NCI-H2171 (cell line): ENCODE results near the gene ECT2L.
"Not testable (repeated sequence)": the region's sequence is repeated elsewhere in the genome, so short reads cannot be mapped to it uniquely, and the experiment has no call there.

ENCODE experiments used
- DNase-seq: peaks from one replicate; lab custom pipeline; 2025; lab: John Stamatoyannopoulos, UW

ECT2L gene

GRCh38 chr6:138936873-138937272 lies 141.0 kb downstream of the ECT2L start:
- DNase-seq = not testable (repeated sequence)

GRCh38 chr6:138943089-138943625 lies 147.3 kb downstream of the ECT2L start:
- DNase-seq = no peak

GRCh38 chr6:138944412-138944811 lies 148.5 kb downstream of the ECT2L start:
- DNase-seq = no peak

GRCh38 chr6:138945354-138945753 lies 149.5 kb downstream of the ECT2L start:
- DNase-seq = no peak

GRCh38 chr6:138948004-138948403 lies 152.1 kb downstream of the ECT2L start:
- no peak for DNase-seq

- no peak for DNase-seq
Measured at GRCh38 chr6:138948546-138949179, 152.8 kb downstream of the ECT2L start.

GRCh38 chr6:138953451-138953850 lies 157.6 kb downstream of the ECT2L start:
- DNase-seq = no peak
